GM20000 (cell line): ENCODE results near the gene SLC25A22.

ENCODE experiments used
- DNase-seq: peaks from one replicate; pipeline ENCODE4 v3.0.0; 2012; ENCODE audit warnings: low spot score
- CTCF ChIP-seq: IDR thresholded peaks from 2 replicates; pipeline ENCODE4 v1.5.1; 2012; ENCODE audit warnings: mild to moderate bottlenecking, control low read depth; ENCODE audit errors: extremely low read depth, missing control alignments

The SLC25A22 gene

GRCh38 chr11:789943-790342, 8.1 kb downstream of the SLC25A22 start, which contains the start of gene CEND1:
Gene CEND1, minus strand, starts transcription at chr11:790090. Its CDS starts 1,514 bp downstream, at chr11:788576.
- peak; percentile 87 for DNase-seq
- TF ChIP-seq CTCF: no peak

- no peak for TF ChIP-seq CTCF
- no peak for DNase-seq
Measured at GRCh38 chr11:788953-789940, 8.8 kb downstream of the SLC25A22 start.

- TF ChIP-seq CTCF: no peak
- no peak for DNase-seq
Measured at GRCh38 chr11:788009-788640, 10.0 kb downstream of the SLC25A22 start.

- DNase-seq: no peak
- TF ChIP-seq CTCF: no peak
Measured at GRCh38 chr11:787084-787675, 10.9 kb downstream of the SLC25A22 start.

GRCh38 chr11:786235-787083, 11.6 kb downstream of the SLC25A22 start:
- DNase-seq: no peak
- TF ChIP-seq CTCF: no peak

GRCh38 chr11:783581-784015, 14.5 kb downstream of the SLC25A22 start:
- no peak for DNase-seq
- no peak for TF ChIP-seq CTCF
